SH-SY5Y (cell line): ENCODE results near the gene ATP6V1E1.

ENCODE experiments used
- GATA2 ChIP-seq: IDR thresholded peaks from 2 replicates; pipeline ENCODE4 v1.6.1; 2011; ENCODE audit warnings: mild to moderate bottlenecking, low read depth, low read length
- GATA3 ChIP-seq: IDR thresholded peaks from 2 replicates; pipeline ENCODE4 v1.6.1; 2011; ENCODE audit warnings: low read depth, mild to moderate bottlenecking, low read length, moderate library complexity

DNA sequence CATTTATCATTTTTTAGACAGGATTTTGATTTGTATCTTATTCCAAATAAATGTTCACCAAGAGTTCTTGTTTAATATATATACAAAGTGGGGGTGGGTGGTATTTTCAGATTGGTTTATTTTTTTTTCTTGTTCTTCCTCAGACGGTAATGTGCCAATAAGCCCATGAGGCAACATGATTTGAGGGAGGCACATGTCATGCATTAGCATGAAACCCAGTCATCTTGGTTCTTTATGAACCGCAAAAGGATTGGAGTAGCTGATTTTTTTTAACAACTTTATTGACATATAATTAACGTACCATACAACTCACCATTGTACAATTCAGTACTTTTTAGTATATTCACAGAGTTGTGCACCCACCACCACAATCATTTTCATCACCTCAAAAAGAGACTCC is 12.7 kb upstream of the ATP6V1E1 start:
- no peak for TF ChIP-seq GATA2
- no peak for TF ChIP-seq GATA3
